Panc1 (cell line): ENCODE measurements around the gene GPR137B. TPM values are rescaled to one million over a fixed set of nuclear protein-coding genes. Genes with fewer than 3 reads are reported as not detected.

Source experiments
- ATAC-seq: fragments of 200-7000 bp; cut with Tn5 transposase; 2 replicates; pipeline ENCODE4 v1.9.1; 2020; ENCODE audit warnings: mild to moderate bottlenecking, moderate library complexity
- BruUV-seq: library from RNA; stranded (reverse); fragments of 400-500 nt; replicated peaks from 2 replicates; lab custom pipeline; 2021; lab: Mats Ljungman, UMichigan
- CTCF ChIA-PET: fragments of 300-600 bp; sonication (Branson Sonifier 250); formaldehyde crosslinking; loops from one replicate; lab custom pipeline; 2022; ENCODE audit warnings: antibody characterized with exemption; lab: Charles Lee
- POLR2A ChIA-PET: fragments of 300-600 bp; sonication (Branson Sonifier 250); formaldehyde crosslinking; loops from one replicate; lab custom pipeline; 2022; ENCODE audit warnings: antibody characterized with exemption; lab: Charles Lee
- DNase-seq: peaks from one replicate; pipeline ENCODE4 v3.0.0-alpha.2; 2010; ENCODE audit warnings: low read depth, low spot score
- H3K27ac ChIP-seq: 2 replicates; pipeline ENCODE4 v1.5.1; 2011; ENCODE audit warnings: mild to moderate bottlenecking, low read length, inconsistent platforms
- H3K27me3 ChIP-seq: fragments of 200-500 bp; sonication (Bioruptor generic); 2 replicates; pipeline ENCODE4 v1.6.0; 2014; ENCODE audit warnings: low read length, inconsistent platforms; ENCODE audit not compliant: control insufficient read depth, insufficient read depth
- H3K36me3 ChIP-seq: fragments of 200-500 bp; sonication (Bioruptor generic); 2 replicates; pipeline ENCODE4 v1.5.1; 2014; ENCODE audit warnings: inconsistent platforms, mild to moderate bottlenecking, low read length, moderate library complexity; ENCODE audit not compliant: control insufficient read depth, insufficient read depth
- H3K4me1 ChIP-seq: 2 replicates; pipeline ENCODE4 v1.5.1; 2011; ENCODE audit warnings: inconsistent platforms, mild to moderate bottlenecking, low read length, moderate library complexity; ENCODE audit not compliant: control insufficient read depth, insufficient read depth
- H3K4me3 ChIP-seq, 2 experiments: 2 replicates each; pipeline ENCODE4 v1.5.1; 2011 to 2012; ENCODE audit warnings: low read depth in 2 of 2, low read length in 2 of 2, mild to moderate bottlenecking in 2 of 2, inconsistent platforms in 1 of 2, moderate library complexity in 1 of 2
- H3K9me3 ChIP-seq: fragments of 200-500 bp; sonication (Bioruptor generic); 2 replicates; pipeline ENCODE4 v1.5.1; 2014; ENCODE audit warnings: low read depth, mild to moderate bottlenecking, inconsistent platforms, low read length, moderate library complexity; ENCODE audit not compliant: control insufficient read depth, insufficient read depth
- CTCF ChIP-seq: fragments of 450-650 bp; IDR thresholded peaks from 2 replicates; pipeline ENCODE4 v1.5.1; 2017; ENCODE audit warnings: mild to moderate bottlenecking
- POLR2AphosphoS5 ChIP-seq: IDR thresholded peaks from 2 replicates; pipeline ENCODE4 v1.6.1; 2012; ENCODE audit warnings: mild to moderate bottlenecking, low read depth, low read length, moderate library complexity
- SIN3A ChIP-seq: IDR thresholded peaks from 2 replicates; pipeline ENCODE4 v1.6.1; 2012; ENCODE audit warnings: low read depth, mild to moderate bottlenecking, low read length, moderate library complexity, borderline replicate concordance; ENCODE audit not compliant: insufficient read depth
- TCF7L2 ChIP-seq: IDR thresholded peaks from 2 replicates; pipeline ENCODE4 v1.6.1; 2011; ENCODE audit warnings: mild to moderate bottlenecking, low read depth, low read length, inconsistent platforms
- in situ Hi-C: cut with HindIII; loops from 2 replicates; pipeline ENCODE4 v1.10.0; 2016; ENCODE audit warnings: low sequenced_read_pairs, low pct_unique_long_range_greater_than_20kb
- intact Hi-C: fragments of 100-400 bp; cut with micrococcal nuclease; formaldehyde crosslinking; loops from one replicate; pipeline ENCODE4 v1.10.0; 2022; ENCODE audit not compliant: unreplicated experiment
- total RNA-seq: library from RNA; stranded (reverse); gene quantifications from one replicate; pipeline ENCODE4 v1.2.1, GENCODE V29; 2021; ENCODE audit not compliant: unreplicated experiment
- TF ChIP-seq, protein P1 (sequence below), 2 experiments: IDR thresholded peaks; 2 replicates each; pipeline ENCODE4 v1.6.1; 2011 to 2012; ENCODE audit warnings: low read depth in 2 of 2, control low read depth in 1 of 2, low read length in 1 of 2, mild to moderate bottlenecking in 1 of 2, moderate library complexity in 1 of 2; ENCODE audit not compliant: insufficient read depth in 1 of 2

GPR137B gene
- total RNA-seq, 1 experiment from 2014 or later, result 25.3 TPM

DNA sequence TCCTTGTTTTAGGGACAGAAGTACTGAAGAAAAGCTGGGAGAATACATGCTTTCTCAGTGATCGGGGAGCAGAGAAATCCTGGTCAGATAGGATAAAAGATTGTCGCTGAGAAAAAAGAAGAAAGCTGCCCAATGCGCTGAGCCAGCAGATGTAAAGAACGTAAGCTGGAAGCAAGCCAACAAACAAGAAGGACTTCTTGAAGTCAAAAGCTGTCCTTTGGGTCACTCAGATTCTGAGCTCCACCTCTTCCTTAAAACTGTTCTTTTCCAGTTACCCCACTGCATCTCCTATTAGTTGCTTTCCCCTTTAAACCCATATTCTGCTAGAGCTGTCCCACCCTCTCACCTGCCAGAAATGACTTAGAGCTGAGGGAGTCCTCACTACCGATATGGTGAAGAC lies 64.8 kb downstream of the GPR137B start:
- Histone ChIP-seq H3K9me3 (no peaks in the 10 kb centered on the region), H3K4me3 (no peak overlapping the region), H3K27ac (no peak overlapping the region), H3K27me3 (no peaks in the 10 kb centered on the region), H3K4me1 (peaks cover 6% of the 10 kb centered on the region), H3K36me3 (no peaks in the 10 kb centered on the region)
- BruUV-seq, result no TSS peak
- no peak for TF ChIP-seq SIN3A
- no peak for TF ChIP-seq TCF7L2
- no peak for TF ChIP-seq CTCF
- TF ChIP-seq POLR2AphosphoS5, result no peak
- TF ChIP-seq, protein P1, sequence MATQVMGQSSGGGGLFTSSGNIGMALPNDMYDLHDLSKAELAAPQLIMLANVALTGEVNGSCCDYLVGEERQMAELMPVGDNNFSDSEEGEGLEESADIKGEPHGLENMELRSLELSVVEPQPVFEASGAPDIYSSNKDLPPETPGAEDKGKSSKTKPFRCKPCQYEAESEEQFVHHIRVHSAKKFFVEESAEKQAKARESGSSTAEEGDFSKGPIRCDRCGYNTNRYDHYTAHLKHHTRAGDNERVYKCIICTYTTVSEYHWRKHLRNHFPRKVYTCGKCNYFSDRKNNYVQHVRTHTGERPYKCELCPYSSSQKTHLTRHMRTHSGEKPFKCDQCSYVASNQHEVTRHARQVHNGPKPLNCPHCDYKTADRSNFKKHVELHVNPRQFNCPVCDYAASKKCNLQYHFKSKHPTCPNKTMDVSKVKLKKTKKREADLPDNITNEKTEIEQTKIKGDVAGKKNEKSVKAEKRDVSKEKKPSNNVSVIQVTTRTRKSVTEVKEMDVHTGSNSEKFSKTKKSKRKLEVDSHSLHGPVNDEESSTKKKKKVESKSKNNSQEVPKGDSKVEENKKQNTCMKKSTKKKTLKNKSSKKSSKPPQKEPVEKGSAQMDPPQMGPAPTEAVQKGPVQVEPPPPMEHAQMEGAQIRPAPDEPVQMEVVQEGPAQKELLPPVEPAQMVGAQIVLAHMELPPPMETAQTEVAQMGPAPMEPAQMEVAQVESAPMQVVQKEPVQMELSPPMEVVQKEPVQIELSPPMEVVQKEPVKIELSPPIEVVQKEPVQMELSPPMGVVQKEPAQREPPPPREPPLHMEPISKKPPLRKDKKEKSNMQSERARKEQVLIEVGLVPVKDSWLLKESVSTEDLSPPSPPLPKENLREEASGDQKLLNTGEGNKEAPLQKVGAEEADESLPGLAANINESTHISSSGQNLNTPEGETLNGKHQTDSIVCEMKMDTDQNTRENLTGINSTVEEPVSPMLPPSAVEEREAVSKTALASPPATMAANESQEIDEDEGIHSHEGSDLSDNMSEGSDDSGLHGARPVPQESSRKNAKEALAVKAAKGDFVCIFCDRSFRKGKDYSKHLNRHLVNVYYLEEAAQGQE (IDR thresholded peaks at IDR 0.05; ENCODE audit: insufficient read depth in 1 of 2, low read depth in 2 of 2, low read length in 1 of 2), result no peak
- CTCF ChIA-PET, result no interaction called here
- POLR2A ChIA-PET, result no interaction called here
- ATAC-seq, result no peak
- no peak for DNase-seq
- in situ Hi-C loops, result no loop called here
- intact Hi-C loops, result no loop called here

GRCh38 chr1:236207569-236207968 lies 65.2 kb downstream of the GPR137B start:
- intact Hi-C loops (no loop called here), in situ Hi-C loops (no loop called here)
- Histone ChIP-seq H3K9me3 (no peaks in the 10 kb centered on the region), H3K36me3 (no peaks in the 10 kb centered on the region), H3K27ac (no peak overlapping the region), H3K27me3 (no peaks in the 10 kb centered on the region), H3K4me3 (no peak overlapping the region), H3K4me1 (peaks cover 6% of the 10 kb centered on the region)
- TF ChIP-seq SIN3A, result no peak
- TF ChIP-seq CTCF, result no peak
- TF ChIP-seq POLR2AphosphoS5, result no peak
- no peak for TF ChIP-seq TCF7L2
- TF ChIP-seq, protein P1 (IDR thresholded peaks at IDR 0.05; ENCODE audit: insufficient read depth in 1 of 2, low read depth in 2 of 2, low read length in 1 of 2), result no peak
- no TSS peak for BruUV-seq
- ChIA-PET CTCF (no interaction called here), POLR2A (no interaction called here)
- ATAC-seq (no peak), DNase-seq (no peak)
